Natural killer cell (primary cell): ENCODE results near the gene VASH2. TPM values are rescaled to one million over a fixed set of nuclear protein-coding genes. Genes with fewer than 3 reads are reported as not detected.

ENCODE experiments used
- ATAC-seq, 3 donors: fragments of 150-1000 bp in 2 of 3; fragments of 200-7000 bp in 1 of 3; cut with Tn5 transposase; 1 replicate in 1 of 3; 2 replicates in 2 of 3; pipeline ENCODE4 v1.10.0; 2021; ENCODE audit warnings: mild to moderate bottlenecking in 2 of 3, moderate library complexity in 2 of 3
- DNase-seq, 2 donors: peaks; one replicate each; pipeline versions ENCODE4 v3.0.0 to v3.0.0-alpha.2; 2013 to 2021; ENCODE audit warnings: mixed read lengths in 1 of 2
- H3K27ac ChIP-seq: one replicate; pipeline ENCODE4 v1.5.1; 2013; ENCODE audit warnings: mild to moderate bottlenecking, low read length
- H3K27me3 ChIP-seq: one replicate; pipeline ENCODE4 v1.6.1; 2013; ENCODE audit warnings: low read length; ENCODE audit not compliant: control insufficient read depth, insufficient read depth
- H3K36me3 ChIP-seq: one replicate; pipeline ENCODE4 v1.6.1; 2013; ENCODE audit warnings: low read length; ENCODE audit not compliant: control insufficient read depth, insufficient read depth
- H3K4me1 ChIP-seq: one replicate; pipeline ENCODE4 v1.6.1; 2013; ENCODE audit warnings: low read length; ENCODE audit not compliant: control insufficient read depth, insufficient read depth
- H3K4me3 ChIP-seq: one replicate; pipeline ENCODE4 v1.5.1; 2013; ENCODE audit warnings: low read length
- H3K9me3 ChIP-seq: one replicate; pipeline ENCODE4 v1.6.1; 2013; ENCODE audit warnings: low read length; ENCODE audit not compliant: control insufficient read depth, insufficient read depth
- H3K27ac Mint-ChIP-seq, 2 donors: one replicate each; pipeline ENCODE4 v1.8.0; 2022; ENCODE audit warnings: mild to moderate bottlenecking in 2 of 2, mixed read lengths in 2 of 2, moderate library complexity in 1 of 2
- H3K27me3 Mint-ChIP-seq, 2 donors: one replicate each; pipeline ENCODE4 v1.8.0; 2022; ENCODE audit warnings: low read depth in 2 of 2, mixed read lengths in 2 of 2
- H3K36me3 Mint-ChIP-seq: one replicate; pipeline ENCODE4 v1.8.0; 2022; ENCODE audit warnings: mixed read lengths
- H3K4me1 Mint-ChIP-seq, 2 donors: one replicate each; pipeline ENCODE4 v1.8.0; 2022; ENCODE audit warnings: mixed read lengths in 2 of 2
- H3K4me3 Mint-ChIP-seq: one replicate; pipeline ENCODE4 v1.8.0; 2022; ENCODE audit warnings: mild to moderate bottlenecking, moderate library complexity, mixed read lengths
- H3K9me3 Mint-ChIP-seq, 2 donors: one replicate each; pipeline ENCODE4 v1.8.0; 2022; ENCODE audit warnings: mixed read lengths in 2 of 2
- WGBS: methylation state at CpG from one replicate; pipeline ENCODE4 v1.1.7; 2013; ENCODE audit warnings: missing lambda C conversion rate; ENCODE audit not compliant: insufficient coverage; 5-methylcytosine and 5-hydroxymethylcytosine counted together
- intact Hi-C: fragments of 100-400 bp; cut with micrococcal nuclease; formaldehyde crosslinking; loops from one replicate; pipeline ENCODE4 v1.14.2; 2022
- total RNA-seq, 4 donors: library from RNA; stranded (reverse); fragments of 120-200 nt in 1 of 4; gene quantifications; one replicate each; pipeline versions ENCODE4 v1.2.3 to v1.2.4, GENCODE V29; 2013 to 2022
- TF ChIP-seq, protein P1 (sequence below): fragments of 200-600 bp; IDR thresholded peaks from one replicate; pipeline ENCODE4 v1.8.0; 2022; ENCODE audit warnings: antibody characterized with exemption

Gene VASH2
- total RNA-seq, 3 donors from 2014 or later (not counting 1 experiment from before 2014, with no cell fraction given): not detected

GRCh38 chr1:213008564-213008963 lies 58.2 kb downstream of the VASH2 start:
- intact Hi-C loops: loop anchor here (5.0 kb wide), 1 partner anchor 44 kb away; the partner anchor contains the start of gene RPS6KC1
- peak overlapping the region; percentile 53 to 64 for H3K27ac Mint-ChIP-seq
- peak overlapping the region; percentile 78 for H3K4me3 Mint-ChIP-seq

GRCh38 chr1:213014642-213015041 lies 64.3 kb downstream of the VASH2 start:
- H3K9me3 Mint-ChIP-seq: no peaks in the 10 kb centered on the region
- ATAC-seq (no peak), DNase-seq (peak in 1 of 2 donors; percentile 22)
- H3K27me3 Mint-ChIP-seq: peaks cover 0 to 2% of the 10 kb centered on the region in 2 donors
- H3K9me3 ChIP-seq: no peaks in the 10 kb centered on the region
- H3K4me3 Mint-ChIP-seq: peak overlapping the region; percentile 100
- H3K36me3 ChIP-seq: peaks cover 18% of the 10 kb centered on the region
- H3K27me3 ChIP-seq: no peaks in the 10 kb centered on the region
- peak overlapping the region; percentile 83 for H3K27ac ChIP-seq
- peaks cover 26 to 42% of the 10 kb centered on the region in 2 donors for H3K4me1 Mint-ChIP-seq
- H3K4me3 ChIP-seq: peak overlapping the region; percentile 97
- 59% methylated on average over 2 of the region's 7 CpGs for WGBS
- peaks cover 11% of the 10 kb centered on the region for H3K4me1 ChIP-seq
- H3K36me3 Mint-ChIP-seq: no peaks in the 10 kb centered on the region
- peak overlapping the region; percentile 96 to 98 for H3K27ac Mint-ChIP-seq
- TF ChIP-seq, protein P1, sequence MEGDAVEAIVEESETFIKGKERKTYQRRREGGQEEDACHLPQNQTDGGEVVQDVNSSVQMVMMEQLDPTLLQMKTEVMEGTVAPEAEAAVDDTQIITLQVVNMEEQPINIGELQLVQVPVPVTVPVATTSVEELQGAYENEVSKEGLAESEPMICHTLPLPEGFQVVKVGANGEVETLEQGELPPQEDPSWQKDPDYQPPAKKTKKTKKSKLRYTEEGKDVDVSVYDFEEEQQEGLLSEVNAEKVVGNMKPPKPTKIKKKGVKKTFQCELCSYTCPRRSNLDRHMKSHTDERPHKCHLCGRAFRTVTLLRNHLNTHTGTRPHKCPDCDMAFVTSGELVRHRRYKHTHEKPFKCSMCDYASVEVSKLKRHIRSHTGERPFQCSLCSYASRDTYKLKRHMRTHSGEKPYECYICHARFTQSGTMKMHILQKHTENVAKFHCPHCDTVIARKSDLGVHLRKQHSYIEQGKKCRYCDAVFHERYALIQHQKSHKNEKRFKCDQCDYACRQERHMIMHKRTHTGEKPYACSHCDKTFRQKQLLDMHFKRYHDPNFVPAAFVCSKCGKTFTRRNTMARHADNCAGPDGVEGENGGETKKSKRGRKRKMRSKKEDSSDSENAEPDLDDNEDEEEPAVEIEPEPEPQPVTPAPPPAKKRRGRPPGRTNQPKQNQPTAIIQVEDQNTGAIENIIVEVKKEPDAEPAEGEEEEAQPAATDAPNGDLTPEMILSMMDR: no peak
- intact Hi-C loops: no loop called here

More at GRCh38 chr1:213008564-213008963, 58.2 kb downstream of the VASH2 start:
- Histone ChIP-seq H3K27me3 (no peaks in the 10 kb centered on the region), H3K36me3 (peaks cover 51% of the 10 kb centered on the region), H3K4me3 (no peak overlapping the region), H3K27ac (peak overlapping the region; percentile 19), H3K9me3 (no peaks in the 10 kb centered on the region), H3K4me1 (peaks cover 5% of the 10 kb centered on the region)
- Mint-ChIP-seq H3K27me3 (no peaks in the 10 kb centered on the region), H3K36me3 (peaks cover 1% of the 10 kb centered on the region), H3K4me1 (peaks cover 42 to 43% of the 10 kb centered on the region in 2 donors), H3K9me3 (no peaks in the 10 kb centered on the region)
- peak; percentile 92 to 99 (median 97) for ATAC-seq
- WGBS: 40% methylated on average over 1 of the region's 2 CpGs
- TF ChIP-seq, protein P1: no peak
- DNase-seq: peak in 1 of 2 donors; percentile 26

GRCh38 chr1:213015099-213016050 lies 65.0 kb downstream of the VASH2 start, which contains the start of gene ANGEL2:
Gene ANGEL2 (minus strand): TSS chr1:213015867. CDS start chr1:213015671, 196 bp downstream.
- Mint-ChIP-seq H3K4me1 (peaks cover 26 to 42% of the 10 kb centered on the region in 2 donors), H3K36me3 (no peaks in the 10 kb centered on the region), H3K27ac (peak within 1 kb of the TSS; percentile 96 to 98), H3K4me3 (peak within 1 kb of the TSS; percentile 100), H3K9me3 (no peaks in the 10 kb centered on the region), H3K27me3 (peaks cover 0 to 7% of the 10 kb centered on the region in 2 donors)
- DNase-seq (peak; percentile 88 to 99), ATAC-seq (peak; percentile 95 to 98 (median 97))
- intact Hi-C loops: no loop called here
- H3K27me3 ChIP-seq: no peaks in the 10 kb centered on the region
- peak within 1 kb of the TSS; percentile 97 for H3K4me3 ChIP-seq
- peak within 1 kb of the TSS; percentile 83 for H3K27ac ChIP-seq
- peaks cover 11% of the 10 kb centered on the region for H3K4me1 ChIP-seq
- H3K9me3 ChIP-seq: no peaks in the 10 kb centered on the region
- TF ChIP-seq, protein P1: no peak
- under 1% methylated on average over 63 of the region's 66 CpGs for WGBS
- peaks cover 18% of the 10 kb centered on the region for H3K36me3 ChIP-seq
